Mammary microvascular endothelial cell (primary cell): ENCODE data around the gene EDA. TPM values are rescaled to one million over a fixed set of nuclear protein-coding genes. Genes with fewer than 3 reads are reported as not detected.

Source experiments
- total RNA-seq: library from RNA; depleted of rRNA; stranded (reverse); fragments of >200 nt; gene quantifications from 2 replicates; pipeline ENCODE4 v1.2.3, GENCODE V29; 2015

EDA gene
- total RNA-seq = 0.20 and 1.1 TPM in 2 replicates

GRCh38 chrX:69615779-69616456, at the start of gene EDA:
Gene EDA (plus strand): TSS chrX:69616113.

DNA sequence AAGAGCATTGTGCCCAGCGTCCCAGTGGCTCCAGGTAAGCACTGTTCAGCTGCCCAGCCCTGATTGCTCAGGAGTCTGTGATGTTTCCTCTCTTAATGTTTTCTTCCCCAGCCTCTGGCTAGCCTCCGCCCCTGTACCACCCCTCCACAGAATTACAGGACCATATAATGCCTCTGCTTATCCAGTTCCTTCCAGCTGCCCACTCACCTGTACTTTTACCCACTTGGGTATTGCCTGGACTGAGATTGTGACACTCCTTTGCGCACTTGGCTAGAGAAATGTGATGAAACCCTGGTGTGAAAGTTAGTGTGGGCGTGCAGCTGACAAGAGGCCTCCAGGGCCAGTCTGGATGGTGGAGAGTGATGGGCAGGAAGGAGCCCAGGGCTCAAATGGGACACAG, 434.0 kb downstream of the EDA start, which contains the start of gene AWAT2:
AWAT2 (minus strand) TSS at position 14 of the 400 bp plus-strand sequence; CDS start at position 8, 6 bp downstream.

GRCh38 chrX:70062076-70062475, 446.2 kb downstream of the EDA start, which contains the start of gene OTUD6A:
Gene OTUD6A (plus strand): TSS chrX:70062457. CDS start chrX:70062525, 68 bp downstream.

Other genes with a start within 250 kb of the EDA start
- 0.05 and 0.13 TPM in 2 replicates for gene NALF2, start 111.8 kb upstream of the EDA start, total RNA-seq